Ovary (tissue), 3 donors: ENCODE data around the gene PARD3.

Experiments
- CTCF ChIP-seq, 3 donors: fragments of 450-650 bp in 2 of 3; fragments of 200-600 bp in 1 of 3; IDR thresholded peaks; one replicate each; pipeline versions ENCODE4 v1.5.1 to v1.8.0; 2016 to 2022; ENCODE audit warnings: antibody characterized with exemption in 3 of 3, mild to moderate bottlenecking in 1 of 3
- EP300 ChIP-seq: sonication (generic); formaldehyde crosslinking; IDR thresholded peaks from one replicate; pipeline ENCODE4 v1.6.1; 2017; ENCODE audit warnings: antibody characterized with exemption
- POLR2A ChIP-seq: fragments of 450-650 bp; IDR thresholded peaks from one replicate; pipeline ENCODE4 v1.6.1; 2017; ENCODE audit warnings: antibody characterized with exemption, mild to moderate bottlenecking, moderate library complexity
- donor health status: DM: no; HTN: no; CAD: no.

- TF ChIP-seq EP300 (no peak), CTCF (IDR thresholded peaks at IDR 0.05) (no peak), POLR2A (no peak)
Measured at GRCh38 chr10:34627331-34627730, 187.8 kb downstream of the PARD3 start.
